ENCODE results near the gene VCPKMT. TPM values are rescaled to one million over a fixed set of nuclear protein-coding genes. Genes with fewer than 3 reads are reported as not detected.

VCPKMT gene
- total RNA-seq, 1 experiment from 2014 or later, result 9.7 TPM

DNA sequence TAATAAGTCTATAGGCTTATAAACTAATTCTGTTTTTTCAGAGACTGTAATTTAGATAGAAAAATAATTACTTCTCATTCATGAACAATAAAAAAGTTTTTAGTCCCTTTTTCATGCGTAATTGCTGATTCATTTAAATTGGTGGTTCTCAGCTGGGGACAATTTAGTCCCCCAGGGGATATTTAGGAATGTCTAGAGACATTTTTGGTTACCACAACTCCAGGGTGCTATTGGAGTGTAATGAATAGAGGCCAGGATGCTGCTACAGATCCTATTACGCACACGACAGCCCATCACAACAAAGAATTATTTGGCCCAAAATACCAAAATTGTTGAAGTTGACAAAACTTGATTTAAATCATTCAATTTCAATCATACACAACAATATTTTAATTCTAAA is 22.8 kb upstream of the VCPKMT start:
- H3K4me1 ChIP-seq, result no peaks in the 10 kb centered on the region
- Mint-ChIP-seq H3K4me1 (ENCODE audit: low read depth, unreplicated experiment) (no peaks in the 10 kb centered on the region), H3K27ac (ENCODE audit: unreplicated experiment) (no peak overlapping the region), H3K27me3 (ENCODE audit: insufficient read depth, unreplicated experiment) (no peaks in the 10 kb centered on the region), H3K36me3 (ENCODE audit: insufficient read depth, unreplicated experiment) (no peaks in the 10 kb centered on the region), H3K9me3 (ENCODE audit: unreplicated experiment) (no peaks in the 10 kb centered on the region), H3K4me3 (ENCODE audit: unreplicated experiment) (no peak overlapping the region)
- ChIA-PET CTCF (no interaction called here), POLR2A (no interaction called here)
- DNase-seq, result no peak
- H3K9me3 ChIP-seq, result no peaks in the 10 kb centered on the region
- no TSS peak for BruUV-seq (replicated peaks)
- no peaks in the 10 kb centered on the region for H3K27me3 ChIP-seq (replicated peaks; ENCODE audit: control insufficient read depth, insufficient read depth, low read length)
- intact Hi-C loops (cut with micrococcal nuclease; ENCODE audit: unreplicated experiment), result no loop called here
- no peaks in the 10 kb centered on the region for H3K36me3 ChIP-seq (ENCODE audit: control insufficient read depth, insufficient read depth, low read length)
- TF ChIP-seq, protein P1, sequence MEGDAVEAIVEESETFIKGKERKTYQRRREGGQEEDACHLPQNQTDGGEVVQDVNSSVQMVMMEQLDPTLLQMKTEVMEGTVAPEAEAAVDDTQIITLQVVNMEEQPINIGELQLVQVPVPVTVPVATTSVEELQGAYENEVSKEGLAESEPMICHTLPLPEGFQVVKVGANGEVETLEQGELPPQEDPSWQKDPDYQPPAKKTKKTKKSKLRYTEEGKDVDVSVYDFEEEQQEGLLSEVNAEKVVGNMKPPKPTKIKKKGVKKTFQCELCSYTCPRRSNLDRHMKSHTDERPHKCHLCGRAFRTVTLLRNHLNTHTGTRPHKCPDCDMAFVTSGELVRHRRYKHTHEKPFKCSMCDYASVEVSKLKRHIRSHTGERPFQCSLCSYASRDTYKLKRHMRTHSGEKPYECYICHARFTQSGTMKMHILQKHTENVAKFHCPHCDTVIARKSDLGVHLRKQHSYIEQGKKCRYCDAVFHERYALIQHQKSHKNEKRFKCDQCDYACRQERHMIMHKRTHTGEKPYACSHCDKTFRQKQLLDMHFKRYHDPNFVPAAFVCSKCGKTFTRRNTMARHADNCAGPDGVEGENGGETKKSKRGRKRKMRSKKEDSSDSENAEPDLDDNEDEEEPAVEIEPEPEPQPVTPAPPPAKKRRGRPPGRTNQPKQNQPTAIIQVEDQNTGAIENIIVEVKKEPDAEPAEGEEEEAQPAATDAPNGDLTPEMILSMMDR (IDR thresholded peaks at IDR 0.05; ENCODE audit: insufficient read depth in 1 of 2, low read depth in 1 of 2, low read length in 1 of 2, severe bottlenecking in 1 of 2, unreplicated experiment in 1 of 2), result no peak
- no peak overlapping the region for H3K4me3 ChIP-seq (ENCODE audit: low read depth, low read length)

DNA sequence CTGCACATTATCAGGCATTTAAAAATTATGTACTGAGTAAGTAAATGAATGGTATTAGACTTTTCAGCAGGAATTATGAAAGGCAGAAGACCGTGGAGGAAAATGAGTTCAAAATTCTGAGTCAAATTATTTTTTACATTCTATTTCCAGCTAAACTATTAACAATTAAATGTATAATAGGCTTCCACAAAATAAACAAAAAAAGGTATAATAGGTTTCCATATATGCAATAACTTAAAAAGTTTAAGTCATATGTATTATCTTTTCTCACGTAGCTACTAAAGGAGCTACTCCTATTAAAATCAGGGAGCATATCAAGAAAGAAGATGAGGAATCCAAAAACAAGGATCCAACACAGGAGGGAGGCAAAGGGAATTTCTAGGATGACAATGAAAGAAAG is 11.4 kb upstream of the VCPKMT start:
- Mint-ChIP-seq H3K27me3 (ENCODE audit: insufficient read depth, unreplicated experiment) (no peaks in the 10 kb centered on the region), H3K9me3 (ENCODE audit: unreplicated experiment) (peaks cover 9% of the 10 kb centered on the region), H3K4me3 (ENCODE audit: unreplicated experiment) (no peak overlapping the region), H3K4me1 (ENCODE audit: low read depth, unreplicated experiment) (no peaks in the 10 kb centered on the region), H3K27ac (ENCODE audit: unreplicated experiment) (no peak overlapping the region), H3K36me3 (ENCODE audit: insufficient read depth, unreplicated experiment) (peaks cover 28% of the 10 kb centered on the region)
- TF ChIP-seq, protein P1 (IDR thresholded peaks at IDR 0.05; ENCODE audit: insufficient read depth in 1 of 2, low read depth in 1 of 2, low read length in 1 of 2, severe bottlenecking in 1 of 2, unreplicated experiment in 1 of 2), result no peak
- BruUV-seq (replicated peaks), result no TSS peak
- H3K36me3 ChIP-seq (ENCODE audit: control insufficient read depth, insufficient read depth, low read length), result no peaks in the 10 kb centered on the region
- no peaks in the 10 kb centered on the region for H3K4me1 ChIP-seq
- no peaks in the 10 kb centered on the region for H3K9me3 ChIP-seq
- DNase-seq, result no peak
- no peak overlapping the region for H3K4me3 ChIP-seq (ENCODE audit: low read depth, low read length)
- intact Hi-C loops (cut with micrococcal nuclease; ENCODE audit: unreplicated experiment), result no loop called here
- ChIA-PET CTCF (interaction anchor here (0.7 kb wide), 1 partner anchor 18 kb away, joined by 4 read pairs; no protein-coding TSS in a partner anchor), POLR2A (no interaction called here)
- no peaks in the 10 kb centered on the region for H3K27me3 ChIP-seq (replicated peaks; ENCODE audit: control insufficient read depth, insufficient read depth, low read length)

GRCh38 chr14:50123062-50123461 is 6.7 kb upstream of the VCPKMT start:
- Mint-ChIP-seq H3K4me1 (ENCODE audit: low read depth, unreplicated experiment) (no peaks in the 10 kb centered on the region), H3K27me3 (ENCODE audit: insufficient read depth, unreplicated experiment) (no peaks in the 10 kb centered on the region)

More at GRCh38 chr14:50123062-50123461, 6.7 kb upstream of the VCPKMT start:
- intact Hi-C loops (cut with micrococcal nuclease; ENCODE audit: unreplicated experiment), result no loop called here
- Histone ChIP-seq H3K27me3 (replicated peaks; ENCODE audit: control insufficient read depth, insufficient read depth, low read length) (no peaks in the 10 kb centered on the region), H3K4me1 (no peaks in the 10 kb centered on the region), H3K4me3 (ENCODE audit: low read depth, low read length) (no peak overlapping the region), H3K36me3 (ENCODE audit: control insufficient read depth, insufficient read depth, low read length) (no peaks in the 10 kb centered on the region), H3K9me3 (no peaks in the 10 kb centered on the region)
- H3K36me3 Mint-ChIP-seq (ENCODE audit: insufficient read depth, unreplicated experiment), result peaks cover 14% of the 10 kb centered on the region
- no peaks in the 10 kb centered on the region for H3K9me3 Mint-ChIP-seq (ENCODE audit: unreplicated experiment)
- H3K27ac Mint-ChIP-seq (ENCODE audit: unreplicated experiment), result no peak overlapping the region
- DNase-seq, result no peak
- no TSS peak for BruUV-seq (replicated peaks)
- POLR2A ChIA-PET, result no interaction called here
- no peak overlapping the region for H3K4me3 Mint-ChIP-seq (ENCODE audit: unreplicated experiment)
- CTCF ChIA-PET, result interaction anchor here (0.6 kb wide), 1 partner anchor 188 kb away, joined by 4 read pairs; no protein-coding TSS in a partner anchor
- TF ChIP-seq, protein P1 (IDR thresholded peaks at IDR 0.05; ENCODE audit: insufficient read depth in 1 of 2, low read depth in 1 of 2, low read length in 1 of 2, severe bottlenecking in 1 of 2, unreplicated experiment in 1 of 2), result no peak

All from Caco-2 (cell line).